PFSK-1 (cell line): ENCODE data around the gene ZNF626.

Experiments
- FOXP2 ChIP-seq: optimal IDR thresholded peaks from 2 replicates; pipeline ENCODE3; 2011; ENCODE audit warnings: borderline replicate concordance, control low read depth, inconsistent platforms; ENCODE audit not compliant: insufficient read depth; ENCODE audit errors: extremely low read length, extremely low read depth
- POLR2AphosphoS5 ChIP-seq: IDR thresholded peaks from 2 replicates; pipeline ENCODE4 v1.6.1; 2012; ENCODE audit warnings: low read depth, mild to moderate bottlenecking, control low read depth, low read length, moderate library complexity
- SIN3A ChIP-seq: IDR thresholded peaks from 2 replicates; pipeline ENCODE4 v1.6.1; 2012; ENCODE audit warnings: mild to moderate bottlenecking, low read length, moderate library complexity, borderline replicate concordance; ENCODE audit not compliant: insufficient read depth
- TAF1 ChIP-seq: IDR thresholded peaks from 2 replicates; pipeline ENCODE4 v1.6.1; 2012; ENCODE audit warnings: low read length, control low read depth, borderline replicate concordance; ENCODE audit not compliant: insufficient read depth
- TF ChIP-seq, protein P1 (sequence below), 2 experiments: IDR thresholded peaks; 2 replicates each; pipeline versions ENCODE4 v1.6.1 to v1.8.0; 2011 to 2012; ENCODE audit warnings: low read depth in 2 of 2, low read length in 2 of 2, control low read depth in 1 of 2, inconsistent platforms in 1 of 2, mild to moderate bottlenecking in 1 of 2, moderate library complexity in 1 of 2; ENCODE audit not compliant: insufficient read depth in 1 of 2

ZNF626 gene

DNA sequence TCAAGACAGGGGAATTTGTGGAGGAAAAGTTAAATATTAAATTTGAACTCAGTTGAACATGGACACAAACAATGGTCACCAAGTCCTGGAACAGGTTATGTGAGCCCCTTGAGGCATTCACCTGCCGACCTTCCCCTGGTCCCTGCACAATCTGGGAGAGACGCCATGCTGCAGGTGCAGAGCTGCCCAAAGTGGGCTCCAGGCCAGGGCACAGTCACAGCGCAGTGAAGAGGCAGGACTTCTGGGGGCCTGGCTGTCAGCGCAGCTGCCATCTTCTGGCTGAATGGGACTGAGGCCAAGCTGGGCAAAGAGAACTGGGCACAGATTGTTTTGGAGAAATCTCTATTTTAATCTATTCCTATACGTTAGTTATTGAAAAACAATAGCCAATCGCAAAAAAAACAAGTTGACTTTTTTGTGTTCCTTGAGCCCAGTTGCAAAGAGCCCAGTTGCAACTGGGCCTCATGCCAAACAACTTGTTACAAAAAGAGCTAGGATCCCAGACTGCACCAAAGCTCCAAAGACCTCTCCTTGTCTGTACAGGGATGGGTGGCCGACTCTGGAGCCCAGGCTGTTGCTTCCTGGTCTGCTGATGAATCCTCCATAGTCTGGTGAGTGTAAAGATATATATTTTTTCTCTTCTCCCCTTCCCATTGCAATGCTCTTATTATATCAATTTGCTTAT lies 1.2 kb upstream of the ZNF626 start:
- TF ChIP-seq FOXP2 = no peak
- TF ChIP-seq, protein P1, sequence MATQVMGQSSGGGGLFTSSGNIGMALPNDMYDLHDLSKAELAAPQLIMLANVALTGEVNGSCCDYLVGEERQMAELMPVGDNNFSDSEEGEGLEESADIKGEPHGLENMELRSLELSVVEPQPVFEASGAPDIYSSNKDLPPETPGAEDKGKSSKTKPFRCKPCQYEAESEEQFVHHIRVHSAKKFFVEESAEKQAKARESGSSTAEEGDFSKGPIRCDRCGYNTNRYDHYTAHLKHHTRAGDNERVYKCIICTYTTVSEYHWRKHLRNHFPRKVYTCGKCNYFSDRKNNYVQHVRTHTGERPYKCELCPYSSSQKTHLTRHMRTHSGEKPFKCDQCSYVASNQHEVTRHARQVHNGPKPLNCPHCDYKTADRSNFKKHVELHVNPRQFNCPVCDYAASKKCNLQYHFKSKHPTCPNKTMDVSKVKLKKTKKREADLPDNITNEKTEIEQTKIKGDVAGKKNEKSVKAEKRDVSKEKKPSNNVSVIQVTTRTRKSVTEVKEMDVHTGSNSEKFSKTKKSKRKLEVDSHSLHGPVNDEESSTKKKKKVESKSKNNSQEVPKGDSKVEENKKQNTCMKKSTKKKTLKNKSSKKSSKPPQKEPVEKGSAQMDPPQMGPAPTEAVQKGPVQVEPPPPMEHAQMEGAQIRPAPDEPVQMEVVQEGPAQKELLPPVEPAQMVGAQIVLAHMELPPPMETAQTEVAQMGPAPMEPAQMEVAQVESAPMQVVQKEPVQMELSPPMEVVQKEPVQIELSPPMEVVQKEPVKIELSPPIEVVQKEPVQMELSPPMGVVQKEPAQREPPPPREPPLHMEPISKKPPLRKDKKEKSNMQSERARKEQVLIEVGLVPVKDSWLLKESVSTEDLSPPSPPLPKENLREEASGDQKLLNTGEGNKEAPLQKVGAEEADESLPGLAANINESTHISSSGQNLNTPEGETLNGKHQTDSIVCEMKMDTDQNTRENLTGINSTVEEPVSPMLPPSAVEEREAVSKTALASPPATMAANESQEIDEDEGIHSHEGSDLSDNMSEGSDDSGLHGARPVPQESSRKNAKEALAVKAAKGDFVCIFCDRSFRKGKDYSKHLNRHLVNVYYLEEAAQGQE (IDR thresholded peaks at IDR 0.05; ENCODE audit: insufficient read depth in 1 of 2, low read depth in 2 of 2, low read length in 2 of 2) = no peak
- TF ChIP-seq SIN3A = no peak
- TF ChIP-seq TAF1 = no peak
- no peak for TF ChIP-seq POLR2AphosphoS5

DNA sequence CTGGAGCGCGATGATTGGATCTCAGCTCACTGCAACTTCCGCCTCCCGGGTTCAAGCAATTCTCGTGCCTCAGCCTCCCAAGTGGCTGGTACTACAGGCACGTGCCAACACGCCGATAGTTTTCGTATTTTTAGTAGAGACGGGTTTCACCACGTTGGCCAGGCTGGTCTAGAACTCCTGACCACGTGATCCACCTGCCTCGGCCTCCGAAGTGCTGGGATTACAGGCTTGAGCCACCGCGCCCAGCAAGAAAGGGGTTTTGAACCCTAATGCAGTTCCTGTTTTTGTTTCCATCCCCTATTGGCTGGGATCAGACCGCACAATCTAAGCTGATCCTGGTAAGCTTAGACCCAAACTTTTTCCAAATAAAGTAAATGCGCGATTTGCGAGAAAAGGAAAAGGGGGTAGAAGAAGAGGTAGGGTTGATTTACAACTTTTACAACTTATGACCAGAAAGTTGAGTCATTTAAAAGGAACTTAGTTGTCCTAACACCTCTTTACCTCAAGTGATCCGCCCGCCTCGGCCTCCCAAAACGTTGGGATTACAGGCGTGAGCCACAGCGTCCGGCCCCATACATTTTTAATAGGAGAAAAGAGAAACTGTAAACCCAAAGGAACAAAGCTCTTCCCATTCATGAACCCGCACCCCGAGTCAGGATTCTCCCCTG lies 764 bp downstream of the ZNF626 start:
- TF ChIP-seq, protein P1 (IDR thresholded peaks at IDR 0.05; ENCODE audit: insufficient read depth in 1 of 2, low read depth in 2 of 2, low read length in 2 of 2) = no peak
- TF ChIP-seq TAF1 (no peak), SIN3A (no peak)

DNA sequence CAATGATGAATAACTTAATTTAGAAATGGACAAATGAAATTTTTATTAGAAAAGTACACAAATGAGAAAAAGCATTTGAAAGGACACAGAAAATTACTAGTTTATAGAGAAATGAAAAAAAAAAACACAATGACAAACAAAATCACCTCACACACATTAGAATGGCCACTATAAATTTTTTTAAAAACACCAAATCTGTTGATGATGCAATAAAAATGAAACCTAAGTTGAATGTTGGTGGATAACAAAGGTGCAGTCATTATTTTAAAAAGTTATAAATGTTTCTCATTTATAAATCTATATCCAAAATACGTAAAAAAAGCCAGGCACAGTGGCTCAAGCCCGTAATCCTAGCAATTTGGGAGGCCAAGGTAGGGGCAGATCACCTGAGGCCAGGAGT lies 20.8 kb downstream of the ZNF626 start:
- TF ChIP-seq, protein P1 (IDR thresholded peaks at IDR 0.05; ENCODE audit: insufficient read depth in 1 of 2, low read depth in 2 of 2, low read length in 2 of 2) = no peak
- TF ChIP-seq FOXP2 (no peak), TAF1 (no peak), SIN3A (no peak), POLR2AphosphoS5 (no peak)

DNA sequence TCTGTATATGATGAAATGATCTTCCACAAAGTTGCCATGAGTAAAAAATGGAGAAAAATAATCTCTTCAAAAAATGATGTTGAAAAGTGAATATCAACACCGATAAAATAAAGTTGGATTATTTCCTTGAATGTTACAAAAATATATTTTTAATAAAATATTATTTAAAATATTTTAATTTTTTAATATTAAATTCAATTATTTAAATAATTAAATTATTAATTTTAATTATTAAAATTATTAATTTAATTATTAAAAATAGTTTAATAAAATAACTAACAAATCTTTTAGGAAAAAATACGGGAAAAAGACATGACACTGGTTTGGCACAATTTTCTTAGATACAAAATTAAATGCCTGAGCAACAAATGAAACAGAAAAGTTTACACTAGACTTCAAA lies 21.3 kb downstream of the ZNF626 start:
- no peak for TF ChIP-seq TAF1
- TF ChIP-seq, protein P1 (IDR thresholded peaks at IDR 0.05; ENCODE audit: insufficient read depth in 1 of 2, low read depth in 2 of 2, low read length in 2 of 2) = no peak
- no peak for TF ChIP-seq FOXP2
- TF ChIP-seq SIN3A = no peak
- no peak for TF ChIP-seq POLR2AphosphoS5

DNA sequence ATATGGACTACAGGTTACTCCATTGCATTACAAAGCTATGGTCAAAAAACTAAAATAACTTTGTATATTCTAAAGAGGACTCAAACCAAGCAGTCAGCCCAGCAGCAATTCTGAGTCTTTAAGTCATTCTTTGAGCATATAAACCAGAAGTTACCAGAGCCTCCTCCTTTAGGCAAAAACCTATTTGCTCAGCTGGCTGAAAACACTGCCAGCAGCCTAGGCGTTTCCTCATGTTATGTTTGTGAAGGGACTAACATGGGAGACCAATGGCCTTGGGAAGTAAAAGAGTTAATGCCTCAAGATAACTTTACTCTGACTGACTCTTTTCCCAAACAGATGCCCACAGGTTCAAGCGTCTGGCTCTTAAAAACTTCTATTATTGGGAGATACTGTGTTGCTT lies 45.3 kb downstream of the ZNF626 start:
- TF ChIP-seq POLR2AphosphoS5 (no peak), SIN3A (no peak), TAF1 (no peak), FOXP2 (no peak)
- TF ChIP-seq, protein P1 (IDR thresholded peaks at IDR 0.05; ENCODE audit: insufficient read depth in 1 of 2, low read depth in 2 of 2, low read length in 2 of 2) = no peak
